ENCODE results near the gene USO1.

USO1 gene

DNA sequence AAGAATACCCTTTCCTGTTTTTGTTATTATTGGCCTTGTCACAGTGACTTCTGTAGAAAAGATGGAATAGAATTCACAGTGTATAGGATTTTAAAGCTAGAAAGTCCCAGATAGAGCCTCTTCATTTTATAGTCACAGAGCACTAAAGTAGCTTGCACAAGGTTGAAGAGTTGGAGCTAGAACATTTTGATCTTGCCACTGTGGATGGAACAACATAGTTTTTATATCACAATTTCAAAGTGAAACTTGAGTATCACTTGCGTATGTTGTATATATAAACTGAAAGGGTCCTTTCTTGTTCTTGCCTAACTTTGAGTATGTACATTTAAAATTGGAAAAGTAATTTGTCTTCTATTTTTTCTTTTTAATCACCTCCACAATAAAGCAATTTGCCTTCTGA is 2.7 kb downstream of the USO1 start:
- Histone ChIP-seq H3K9me3 (no peaks in the 10 kb centered on the region), H3K4me1 (peaks cover 3% of the 10 kb centered on the region; the same call in 1 of the 2 replicates), H3K4me3 (ENCODE audit: low read depth, low read length) (no peak overlapping the region), H3K27me3 (no peaks in the 10 kb centered on the region), H3K36me3 (peaks cover 2% of the 10 kb centered on the region; the same call in 1 of the 2 replicates)
- TF ChIP-seq, protein P1, sequence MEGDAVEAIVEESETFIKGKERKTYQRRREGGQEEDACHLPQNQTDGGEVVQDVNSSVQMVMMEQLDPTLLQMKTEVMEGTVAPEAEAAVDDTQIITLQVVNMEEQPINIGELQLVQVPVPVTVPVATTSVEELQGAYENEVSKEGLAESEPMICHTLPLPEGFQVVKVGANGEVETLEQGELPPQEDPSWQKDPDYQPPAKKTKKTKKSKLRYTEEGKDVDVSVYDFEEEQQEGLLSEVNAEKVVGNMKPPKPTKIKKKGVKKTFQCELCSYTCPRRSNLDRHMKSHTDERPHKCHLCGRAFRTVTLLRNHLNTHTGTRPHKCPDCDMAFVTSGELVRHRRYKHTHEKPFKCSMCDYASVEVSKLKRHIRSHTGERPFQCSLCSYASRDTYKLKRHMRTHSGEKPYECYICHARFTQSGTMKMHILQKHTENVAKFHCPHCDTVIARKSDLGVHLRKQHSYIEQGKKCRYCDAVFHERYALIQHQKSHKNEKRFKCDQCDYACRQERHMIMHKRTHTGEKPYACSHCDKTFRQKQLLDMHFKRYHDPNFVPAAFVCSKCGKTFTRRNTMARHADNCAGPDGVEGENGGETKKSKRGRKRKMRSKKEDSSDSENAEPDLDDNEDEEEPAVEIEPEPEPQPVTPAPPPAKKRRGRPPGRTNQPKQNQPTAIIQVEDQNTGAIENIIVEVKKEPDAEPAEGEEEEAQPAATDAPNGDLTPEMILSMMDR (IDR thresholded peaks at IDR 0.05; ENCODE audit: low read depth, low read length), result no peak
- DNase-seq, result no peak

DNA sequence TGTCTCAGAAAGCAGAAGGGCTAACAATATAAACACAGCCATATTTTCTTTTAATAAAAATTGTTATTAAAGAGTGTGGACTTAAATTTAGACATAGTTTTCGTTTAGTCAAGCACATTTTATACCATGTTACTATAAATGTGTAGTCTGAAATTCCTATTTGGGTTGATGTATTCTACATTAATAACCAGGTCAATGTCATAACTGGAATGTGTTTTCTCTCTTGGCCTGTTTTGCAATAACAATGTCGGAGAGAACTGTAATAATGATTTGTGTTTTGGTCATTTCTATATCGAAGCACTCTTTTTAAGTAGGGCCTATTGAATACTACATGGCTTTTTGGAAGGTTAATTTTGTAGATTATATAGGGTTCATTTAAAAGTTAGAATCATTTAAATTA is 5.5 kb downstream of the USO1 start:
- H3K4me3 ChIP-seq (ENCODE audit: low read depth, low read length), result no peak overlapping the region

DNA sequence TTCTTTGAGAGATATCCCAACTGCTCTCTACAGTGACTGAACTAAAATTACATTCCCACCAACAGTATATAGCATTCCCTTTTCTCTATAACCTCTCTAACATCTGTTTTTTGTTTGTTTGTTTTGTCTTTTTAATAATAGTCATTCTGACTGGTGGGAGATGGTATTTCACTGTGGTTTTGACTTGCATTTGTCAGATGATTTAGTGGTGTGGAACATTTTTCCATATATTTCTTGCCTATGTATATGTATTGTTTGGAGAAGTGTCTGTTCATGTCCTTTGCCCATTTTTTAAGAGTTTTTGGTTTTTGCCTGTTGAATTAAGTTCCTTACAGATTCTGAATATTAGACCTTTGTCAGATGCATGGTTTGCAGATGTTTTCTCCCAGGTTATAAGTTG is 9.0 kb downstream of the USO1 start:
- TF ChIP-seq, protein P1 (IDR thresholded peaks at IDR 0.05; ENCODE audit: low read depth, low read length), result no peak
- H3K4me3 ChIP-seq (ENCODE audit: low read depth, low read length), result no peak overlapping the region
- no peak for DNase-seq
- no peaks in the 10 kb centered on the region for H3K27me3 ChIP-seq
- no peaks in the 10 kb centered on the region for H3K9me3 ChIP-seq
- no peaks in the 10 kb centered on the region for H3K36me3 ChIP-seq
- H3K4me1 ChIP-seq, result no peaks in the 10 kb centered on the region; the same call in 1 of the 2 replicates

More for the DNA sequence above, 5.5 kb downstream of the USO1 start:
- H3K27me3 ChIP-seq, result no peaks in the 10 kb centered on the region
- no peaks in the 10 kb centered on the region; the same call in 1 of the 2 replicates for H3K4me1 ChIP-seq
- TF ChIP-seq, protein P1 (IDR thresholded peaks at IDR 0.05; ENCODE audit: low read depth, low read length), result no peak
- peaks cover under 1% of the 10 kb centered on the region; the same call in 1 of the 2 replicates for H3K36me3 ChIP-seq
- no peaks in the 10 kb centered on the region for H3K9me3 ChIP-seq
- no peak for DNase-seq

DNA sequence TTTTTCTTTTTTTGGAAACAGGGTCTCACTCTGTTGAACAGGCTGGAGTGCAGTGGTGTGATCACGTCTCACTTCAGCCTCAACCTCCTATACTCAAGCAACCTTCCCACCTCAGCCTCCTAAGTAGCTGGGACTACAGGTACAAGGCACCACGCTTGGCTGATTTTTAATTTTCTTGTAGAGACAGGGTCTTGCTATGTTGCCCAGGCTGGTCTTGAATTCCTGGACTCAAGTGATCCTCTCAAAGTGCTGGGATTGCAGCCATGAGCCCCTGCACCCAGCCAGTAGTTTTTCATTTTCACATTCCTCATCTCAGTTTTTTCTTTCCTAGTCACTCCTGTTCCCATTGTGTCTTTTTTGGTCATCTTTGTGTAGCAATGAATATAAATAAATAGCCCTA is 11.1 kb downstream of the USO1 start:
- H3K9me3 ChIP-seq, result no peaks in the 10 kb centered on the region
- H3K36me3 ChIP-seq, result no peaks in the 10 kb centered on the region
- TF ChIP-seq, protein P1 (IDR thresholded peaks at IDR 0.05; ENCODE audit: low read depth, low read length), result no peak
- no peak for DNase-seq
- no peaks in the 10 kb centered on the region for H3K4me1 ChIP-seq
- H3K4me3 ChIP-seq (ENCODE audit: low read depth, low read length), result no peak overlapping the region
- H3K27me3 ChIP-seq, result no peaks in the 10 kb centered on the region

DNA sequence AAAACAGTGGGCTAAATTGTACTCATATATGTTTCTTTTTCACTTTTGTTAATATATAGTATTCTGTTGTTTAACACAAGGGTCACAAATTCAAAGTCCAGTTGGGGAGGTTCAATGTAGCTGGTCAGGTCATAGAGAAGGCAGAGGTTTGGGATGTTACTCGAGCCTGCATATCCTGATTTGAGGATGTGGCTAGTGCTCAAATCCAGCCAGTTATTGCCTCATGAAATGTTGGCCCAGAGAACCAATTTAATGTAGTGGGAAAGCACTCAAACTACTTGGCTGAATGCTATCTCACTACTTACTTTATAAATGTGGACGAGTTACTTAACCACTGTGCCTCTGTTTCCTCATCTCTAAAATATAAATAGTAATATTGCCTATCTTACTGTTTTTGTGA is 12.5 kb downstream of the USO1 start:
- Histone ChIP-seq H3K4me1 (no peaks in the 10 kb centered on the region), H3K4me3 (ENCODE audit: low read depth, low read length) (no peak overlapping the region), H3K9me3 (no peaks in the 10 kb centered on the region), H3K27me3 (no peaks in the 10 kb centered on the region), H3K36me3 (no peaks in the 10 kb centered on the region)
- no peak for DNase-seq
- TF ChIP-seq, protein P1 (IDR thresholded peaks at IDR 0.05; ENCODE audit: low read depth, low read length), result no peak

DNA sequence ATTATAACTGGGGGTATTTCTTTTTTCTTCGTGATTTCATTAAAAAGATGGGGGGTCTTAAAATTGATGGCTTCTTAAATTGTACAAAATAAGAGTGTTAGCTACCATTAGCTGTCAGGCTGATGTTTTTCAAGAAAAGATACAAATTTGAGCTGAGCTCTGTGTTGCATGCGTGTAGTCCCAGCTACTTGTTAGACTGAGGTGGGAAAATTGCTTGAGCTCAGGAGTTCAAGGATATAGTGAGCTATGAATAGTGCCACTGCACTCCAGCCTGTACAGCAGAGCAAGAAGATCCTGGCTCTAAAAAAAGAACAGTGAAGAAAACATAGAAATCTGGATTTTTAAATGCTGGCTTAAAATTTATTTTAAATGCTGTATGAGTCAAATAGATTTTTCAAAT is 13.0 kb downstream of the USO1 start:
- Histone ChIP-seq H3K27me3 (no peaks in the 10 kb centered on the region), H3K36me3 (no peaks in the 10 kb centered on the region), H3K9me3 (no peaks in the 10 kb centered on the region), H3K4me3 (ENCODE audit: low read depth, low read length) (no peak overlapping the region), H3K4me1 (no peaks in the 10 kb centered on the region)
- TF ChIP-seq, protein P1 (IDR thresholded peaks at IDR 0.05; ENCODE audit: low read depth, low read length), result no peak
- DNase-seq, result no peak
